WTC11 (cell line): ENCODE results near the gene HNRNPUL2. TPM values are rescaled to one million over a fixed set of nuclear protein-coding genes. Genes with fewer than 3 reads are reported as not detected.

ENCODE experiments used
- ATAC-seq: fragments of 200-7000 bp; cut with Tn5 transposase; 2 replicates; pipeline ENCODE4 v1.10.0; 2021; ENCODE audit warnings: mild to moderate bottlenecking, moderate library complexity
- CTCF ChIA-PET: fragments of 300-600 bp; sonication (Branson Sonifier 250); formaldehyde crosslinking; loops from one replicate; lab custom pipeline; 2021; ENCODE audit warnings: antibody characterized with exemption; lab: Charles Lee
- POLR2A ChIA-PET: fragments of 350-600 bp; sonication (Branson Sonifier 250); formaldehyde crosslinking; loops from one replicate; lab custom pipeline; 2021; ENCODE audit warnings: antibody characterized with exemption; lab: Charles Lee
- DNase-seq: peaks from one replicate; pipeline ENCODE4 v3.0.0; 2021; ENCODE audit warnings: low spot score
- H3K27ac Mint-ChIP-seq: 2 replicates; pipeline ENCODE4 v1.8.0; 2021; ENCODE audit warnings: mixed read lengths
- H3K27me3 Mint-ChIP-seq: 2 replicates; pipeline ENCODE4 v1.8.0; 2021; ENCODE audit warnings: low read depth, mild to moderate bottlenecking, moderate library complexity, mixed read lengths
- H3K36me3 Mint-ChIP-seq: 2 replicates; pipeline ENCODE4 v1.8.0; 2021; ENCODE audit warnings: mixed read lengths
- H3K4me1 Mint-ChIP-seq: 2 replicates; pipeline ENCODE4 v1.8.0; 2022; ENCODE audit warnings: mixed read lengths
- H3K4me3 Mint-ChIP-seq: 2 replicates; pipeline ENCODE4 v1.8.0; 2021; ENCODE audit warnings: mild to moderate bottlenecking, moderate library complexity, mixed read lengths
- H3K9me3 Mint-ChIP-seq: 2 replicates; pipeline ENCODE4 v1.8.0; 2021; ENCODE audit warnings: mixed read lengths
- CBFB ChIP-seq: sonication (generic); formaldehyde crosslinking; IDR thresholded peaks from 2 replicates; pipeline ENCODE4 v1.8.1; 2022; ENCODE audit warnings: mild to moderate bottlenecking, low read depth, missing genetic modification reagents
- CREM ChIP-seq: sonication (generic); formaldehyde crosslinking; IDR thresholded peaks from 2 replicates; pipeline ENCODE4 v1.8.1; 2022; ENCODE audit warnings: mild to moderate bottlenecking, missing genetic modification reagents, moderate library complexity
- EMX1 ChIP-seq: fragments of 250-450 bp; sonication (Bioruptor Pico); IDR thresholded peaks from 2 replicates; pipeline ENCODE4 v1.8.0; 2021; ENCODE audit warnings: mild to moderate bottlenecking
- FOXP1 ChIP-seq: sonication (generic); formaldehyde crosslinking; IDR thresholded peaks from 2 replicates; pipeline ENCODE4 v1.8.0; 2022; ENCODE audit warnings: missing genetic modification reagents, mild to moderate bottlenecking, moderate library complexity, borderline replicate concordance
- KAT7 ChIP-seq: sonication (generic); formaldehyde crosslinking; IDR thresholded peaks from 2 replicates; pipeline ENCODE4 v1.8.1; 2023; ENCODE audit warnings: missing genetic modification reagents, mild to moderate bottlenecking, borderline replicate concordance
- OVOL2 ChIP-seq: fragments of 250-450 bp; sonication (Bioruptor Pico); IDR thresholded peaks from 2 replicates; pipeline ENCODE4 v1.9.0; 2021; ENCODE audit warnings: mild to moderate bottlenecking, borderline replicate concordance
- PRRX2 ChIP-seq: fragments of 250-450 bp; sonication (Bioruptor Pico); IDR thresholded peaks from 2 replicates; pipeline ENCODE4 v1.8.0; 2021; ENCODE audit warnings: mild to moderate bottlenecking
- SOX15 ChIP-seq: fragments of 250-450 bp; sonication (Bioruptor Pico); IDR thresholded peaks from 2 replicates; pipeline ENCODE4 v1.9.0; 2021; ENCODE audit warnings: mild to moderate bottlenecking
- SP1 ChIP-seq: sonication (generic); formaldehyde crosslinking; conservative IDR thresholded peaks from 2 replicates; pipeline ENCODE4 v1.8.1; 2022; ENCODE audit warnings: missing genetic modification reagents
- ZNF423 ChIP-seq: fragments of 250-450 bp; sonication (Bioruptor Pico); IDR thresholded peaks from 2 replicates; pipeline ENCODE4 v2.1.2; 2022; ENCODE audit warnings: mild to moderate bottlenecking, moderate library complexity
- ZNF671 ChIP-seq: fragments of 250-450 bp; sonication (Bioruptor Pico); IDR thresholded peaks from 2 replicates; pipeline ENCODE4 v1.8.0; 2021; ENCODE audit warnings: mild to moderate bottlenecking
- total RNA-seq: library from RNA; stranded (reverse); gene quantifications from 3 replicates; pipeline ENCODE4 v1.2.3, GENCODE V29; 2021
- TF ChIP-seq, protein P1 (sequence below): sonication (generic); formaldehyde crosslinking; IDR thresholded peaks from 2 replicates; pipeline ENCODE4 v1.8.0; 2023; ENCODE audit warnings: missing genetic modification reagents, mild to moderate bottlenecking, borderline replicate concordance
- TF ChIP-seq, protein P2 (sequence below): fragments of 250-450 bp; sonication (Bioruptor Pico); IDR thresholded peaks from 2 replicates; pipeline ENCODE4 v1.8.0; 2021; ENCODE audit warnings: mild to moderate bottlenecking
- TF ChIP-seq, protein P3 (sequence below): fragments of 250-450 bp; sonication (Bioruptor Pico); IDR thresholded peaks from 2 replicates; pipeline ENCODE4 v2.1.2; 2022; ENCODE audit warnings: mild to moderate bottlenecking, moderate library complexity
- TF ChIP-seq, protein P4 (sequence below): sonication (generic); formaldehyde crosslinking; IDR thresholded peaks from 2 replicates; pipeline ENCODE4 v1.8.0; 2022; ENCODE audit warnings: missing genetic modification reagents
- TF ChIP-seq, protein P5 (sequence below): fragments of 250-450 bp; sonication (Bioruptor Pico); IDR thresholded peaks from 2 replicates; pipeline ENCODE4 v1.9.0; 2021; ENCODE audit warnings: moderate library complexity, mild to moderate bottlenecking, inconsistent platforms, borderline replicate concordance
- TF ChIP-seq, protein P6 (sequence below): fragments of 250-450 bp; sonication (Bioruptor Pico); IDR thresholded peaks from 2 replicates; pipeline ENCODE4 v1.9.0; 2021; ENCODE audit warnings: mild to moderate bottlenecking
- TF ChIP-seq, protein P7 (sequence below): fragments of 250-450 bp; sonication (Bioruptor Pico); conservative IDR thresholded peaks from 2 replicates; pipeline ENCODE4 v1.9.0; 2021; ENCODE audit warnings: mild to moderate bottlenecking
- TF ChIP-seq, protein P8 (sequence below): sonication (generic); formaldehyde crosslinking; IDR thresholded peaks from 2 replicates; pipeline ENCODE4 v1.8.1; 2023; ENCODE audit warnings: mild to moderate bottlenecking, missing genetic modification reagents, moderate library complexity

The HNRNPUL2 gene
- total RNA-seq, 1 experiment from 2014 or later, result 42.1 TPM

DNA sequence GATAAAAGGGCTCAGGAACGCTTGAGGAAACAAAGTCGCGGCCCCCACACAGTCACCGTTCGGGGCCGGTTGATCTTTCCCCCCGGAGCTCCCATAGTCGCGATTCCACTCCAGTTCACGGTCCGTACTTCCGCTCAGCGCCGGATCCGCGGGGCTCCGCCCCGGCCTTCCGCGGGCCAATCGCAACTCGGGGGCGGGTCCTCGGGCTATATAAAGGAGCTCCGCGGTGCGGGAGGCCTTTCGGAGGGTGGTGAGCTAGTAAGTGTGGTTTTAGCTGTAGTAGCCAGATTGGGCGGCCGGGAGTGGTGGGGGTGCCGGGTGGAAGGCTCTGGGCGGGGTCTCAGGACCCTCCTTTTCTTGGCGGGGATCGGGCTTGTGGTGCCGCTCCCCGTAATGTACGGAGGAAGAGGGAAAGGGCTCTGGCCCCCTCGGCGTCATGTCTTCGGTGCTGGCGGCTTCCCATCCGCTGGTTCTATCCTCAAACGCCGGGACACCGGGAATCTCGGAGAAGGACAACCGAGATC is 62.1 kb downstream of the HNRNPUL2 start, which contains the start of the genes C11orf98 and CSKMT:
Gene C11orf98, minus strand, starts transcription at position 136 of the 524 bp plus-strand sequence. Its CDS starts 41 bp downstream, at position 95.
Gene CSKMT, plus strand, starts transcription at position 238 of the 524 bp plus-strand sequence. CDS start 568 bp downstream, outside the sequence.
- CTCF ChIA-PET, result interaction anchor here (0.6 to 2.2 kb wide), 20 partner anchors 12 to 324 kb away, joined by 3 to 10 read pairs (median 5); partner anchors contain the start of genes B3GAT3, BSCL2, EML3 and GANAB
- peak; percentile 79 for ATAC-seq
- no peaks in the 10 kb centered on the region for H3K9me3 Mint-ChIP-seq
- peak; percentile 97 for DNase-seq
- H3K27ac Mint-ChIP-seq, result peak within 1 kb of the TSS; percentile 95
- no peaks in the 10 kb centered on the region for H3K27me3 Mint-ChIP-seq
- peak within 1 kb of the TSS; percentile 97 for H3K4me3 Mint-ChIP-seq
- POLR2A ChIA-PET, result interaction anchor here (0.5 to 3.2 kb wide), 37 partner anchors 9 to 416 kb away, joined by 3 to 42 read pairs (median 6); partner anchors contain the start of genes B3GAT3, BSCL2, EEF1G and GANAB
- H3K4me1 Mint-ChIP-seq, result peaks cover 20% of the 10 kb centered on the region
- H3K36me3 Mint-ChIP-seq, result peaks cover 30% of the 10 kb centered on the region
- peak; percentile 89; the same call in 1 of the 2 replicates for TF ChIP-seq PRRX2 (CRISPR knock-in tag)
- no peak for TF ChIP-seq SOX15 (CRISPR knock-in tag)
- TF ChIP-seq, protein P1, sequence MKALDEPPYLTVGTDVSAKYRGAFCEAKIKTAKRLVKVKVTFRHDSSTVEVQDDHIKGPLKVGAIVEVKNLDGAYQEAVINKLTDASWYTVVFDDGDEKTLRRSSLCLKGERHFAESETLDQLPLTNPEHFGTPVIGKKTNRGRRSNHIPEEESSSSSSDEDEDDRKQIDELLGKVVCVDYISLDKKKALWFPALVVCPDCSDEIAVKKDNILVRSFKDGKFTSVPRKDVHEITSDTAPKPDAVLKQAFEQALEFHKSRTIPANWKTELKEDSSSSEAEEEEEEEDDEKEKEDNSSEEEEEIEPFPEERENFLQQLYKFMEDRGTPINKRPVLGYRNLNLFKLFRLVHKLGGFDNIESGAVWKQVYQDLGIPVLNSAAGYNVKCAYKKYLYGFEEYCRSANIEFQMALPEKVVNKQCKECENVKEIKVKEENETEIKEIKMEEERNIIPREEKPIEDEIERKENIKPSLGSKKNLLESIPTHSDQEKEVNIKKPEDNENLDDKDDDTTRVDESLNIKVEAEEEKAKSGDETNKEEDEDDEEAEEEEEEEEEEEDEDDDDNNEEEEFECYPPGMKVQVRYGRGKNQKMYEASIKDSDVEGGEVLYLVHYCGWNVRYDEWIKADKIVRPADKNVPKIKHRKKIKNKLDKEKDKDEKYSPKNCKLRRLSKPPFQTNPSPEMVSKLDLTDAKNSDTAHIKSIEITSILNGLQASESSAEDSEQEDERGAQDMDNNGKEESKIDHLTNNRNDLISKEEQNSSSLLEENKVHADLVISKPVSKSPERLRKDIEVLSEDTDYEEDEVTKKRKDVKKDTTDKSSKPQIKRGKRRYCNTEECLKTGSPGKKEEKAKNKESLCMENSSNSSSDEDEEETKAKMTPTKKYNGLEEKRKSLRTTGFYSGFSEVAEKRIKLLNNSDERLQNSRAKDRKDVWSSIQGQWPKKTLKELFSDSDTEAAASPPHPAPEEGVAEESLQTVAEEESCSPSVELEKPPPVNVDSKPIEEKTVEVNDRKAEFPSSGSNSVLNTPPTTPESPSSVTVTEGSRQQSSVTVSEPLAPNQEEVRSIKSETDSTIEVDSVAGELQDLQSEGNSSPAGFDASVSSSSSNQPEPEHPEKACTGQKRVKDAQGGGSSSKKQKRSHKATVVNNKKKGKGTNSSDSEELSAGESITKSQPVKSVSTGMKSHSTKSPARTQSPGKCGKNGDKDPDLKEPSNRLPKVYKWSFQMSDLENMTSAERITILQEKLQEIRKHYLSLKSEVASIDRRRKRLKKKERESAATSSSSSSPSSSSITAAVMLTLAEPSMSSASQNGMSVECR (CRISPR knock-in tag), result 0 out of 2 replicates have a peak, but pooled peaks have one; percentile 52
- TF ChIP-seq CBFB (CRISPR knock-in tag), result no peak
- peak; percentile 90 for TF ChIP-seq EMX1 (CRISPR knock-in tag)
- TF ChIP-seq, protein P2, sequence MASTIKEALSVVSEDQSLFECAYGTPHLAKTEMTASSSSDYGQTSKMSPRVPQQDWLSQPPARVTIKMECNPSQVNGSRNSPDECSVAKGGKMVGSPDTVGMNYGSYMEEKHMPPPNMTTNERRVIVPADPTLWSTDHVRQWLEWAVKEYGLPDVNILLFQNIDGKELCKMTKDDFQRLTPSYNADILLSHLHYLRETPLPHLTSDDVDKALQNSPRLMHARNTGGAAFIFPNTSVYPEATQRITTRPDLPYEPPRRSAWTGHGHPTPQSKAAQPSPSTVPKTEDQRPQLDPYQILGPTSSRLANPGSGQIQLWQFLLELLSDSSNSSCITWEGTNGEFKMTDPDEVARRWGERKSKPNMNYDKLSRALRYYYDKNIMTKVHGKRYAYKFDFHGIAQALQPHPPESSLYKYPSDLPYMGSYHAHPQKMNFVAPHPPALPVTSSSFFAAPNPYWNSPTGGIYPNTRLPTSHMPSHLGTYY (CRISPR knock-in tag), result peak; percentile 89; the same call in 1 of the 2 replicates
- TF ChIP-seq ZNF423 (CRISPR knock-in tag), result no peak
- TF ChIP-seq OVOL2 (CRISPR knock-in tag), result 0 out of 2 replicates have a peak, but pooled peaks have one; percentile 24
- TF ChIP-seq, protein P3, sequence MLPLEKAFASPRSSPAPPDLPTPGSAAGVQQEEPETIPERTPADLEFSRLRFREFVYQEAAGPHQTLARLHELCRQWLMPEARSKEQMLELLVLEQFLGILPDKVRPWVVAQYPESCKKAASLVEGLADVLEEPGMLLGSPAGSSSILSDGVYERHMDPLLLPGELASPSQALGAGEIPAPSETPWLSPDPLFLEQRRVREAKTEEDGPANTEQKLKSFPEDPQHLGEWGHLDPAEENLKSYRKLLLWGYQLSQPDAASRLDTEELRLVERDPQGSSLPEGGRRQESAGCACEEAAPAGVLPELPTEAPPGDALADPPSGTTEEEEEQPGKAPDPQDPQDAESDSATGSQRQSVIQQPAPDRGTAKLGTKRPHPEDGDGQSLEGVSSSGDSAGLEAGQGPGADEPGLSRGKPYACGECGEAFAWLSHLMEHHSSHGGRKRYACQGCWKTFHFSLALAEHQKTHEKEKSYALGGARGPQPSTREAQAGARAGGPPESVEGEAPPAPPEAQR (CRISPR knock-in tag), result no peak
- 0 out of 2 replicates have a peak, but pooled peaks have one; percentile 46 for TF ChIP-seq CREM
- TF ChIP-seq, protein P4, sequence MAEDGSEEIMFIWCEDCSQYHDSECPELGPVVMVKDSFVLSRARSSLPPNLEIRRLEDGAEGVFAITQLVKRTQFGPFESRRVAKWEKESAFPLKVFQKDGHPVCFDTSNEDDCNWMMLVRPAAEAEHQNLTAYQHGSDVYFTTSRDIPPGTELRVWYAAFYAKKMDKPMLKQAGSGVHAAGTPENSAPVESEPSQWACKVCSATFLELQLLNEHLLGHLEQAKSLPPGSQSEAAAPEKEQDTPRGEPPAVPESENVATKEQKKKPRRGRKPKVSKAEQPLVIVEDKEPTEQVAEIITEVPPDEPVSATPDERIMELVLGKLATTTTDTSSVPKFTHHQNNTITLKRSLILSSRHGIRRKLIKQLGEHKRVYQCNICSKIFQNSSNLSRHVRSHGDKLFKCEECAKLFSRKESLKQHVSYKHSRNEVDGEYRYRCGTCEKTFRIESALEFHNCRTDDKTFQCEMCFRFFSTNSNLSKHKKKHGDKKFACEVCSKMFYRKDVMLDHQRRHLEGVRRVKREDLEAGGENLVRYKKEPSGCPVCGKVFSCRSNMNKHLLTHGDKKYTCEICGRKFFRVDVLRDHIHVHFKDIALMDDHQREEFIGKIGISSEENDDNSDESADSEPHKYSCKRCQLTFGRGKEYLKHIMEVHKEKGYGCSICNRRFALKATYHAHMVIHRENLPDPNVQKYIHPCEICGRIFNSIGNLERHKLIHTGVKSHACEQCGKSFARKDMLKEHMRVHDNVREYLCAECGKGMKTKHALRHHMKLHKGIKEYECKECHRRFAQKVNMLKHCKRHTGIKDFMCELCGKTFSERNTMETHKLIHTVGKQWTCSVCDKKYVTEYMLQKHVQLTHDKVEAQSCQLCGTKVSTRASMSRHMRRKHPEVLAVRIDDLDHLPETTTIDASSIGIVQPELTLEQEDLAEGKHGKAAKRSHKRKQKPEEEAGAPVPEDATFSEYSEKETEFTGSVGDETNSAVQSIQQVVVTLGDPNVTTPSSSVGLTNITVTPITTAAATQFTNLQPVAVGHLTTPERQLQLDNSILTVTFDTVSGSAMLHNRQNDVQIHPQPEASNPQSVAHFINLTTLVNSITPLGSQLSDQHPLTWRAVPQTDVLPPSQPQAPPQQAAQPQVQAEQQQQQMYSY (CRISPR knock-in tag), result peak; percentile 84
- TF ChIP-seq ZNF671, result peak; percentile 91
- TF ChIP-seq SP1 (CRISPR knock-in tag), result peak; percentile 99
- TF ChIP-seq KAT7 (CRISPR knock-in tag), result 0 out of 2 replicates have a peak, but pooled peaks have one; percentile 4
- TF ChIP-seq, protein P5, sequence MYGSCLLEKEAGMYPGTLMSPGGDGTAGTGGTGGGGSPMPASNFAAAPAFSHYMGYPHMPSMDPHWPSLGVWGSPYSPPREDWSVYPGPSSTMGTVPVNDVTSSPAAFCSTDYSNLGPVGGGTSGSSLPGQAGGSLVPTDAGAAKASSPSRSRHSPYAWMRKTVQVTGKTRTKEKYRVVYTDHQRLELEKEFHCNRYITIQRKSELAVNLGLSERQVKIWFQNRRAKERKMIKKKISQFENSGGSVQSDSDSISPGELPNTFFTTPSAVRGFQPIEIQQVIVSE, result peak; percentile 88; the same call in 1 of the 2 replicates
- TF ChIP-seq, protein P6, sequence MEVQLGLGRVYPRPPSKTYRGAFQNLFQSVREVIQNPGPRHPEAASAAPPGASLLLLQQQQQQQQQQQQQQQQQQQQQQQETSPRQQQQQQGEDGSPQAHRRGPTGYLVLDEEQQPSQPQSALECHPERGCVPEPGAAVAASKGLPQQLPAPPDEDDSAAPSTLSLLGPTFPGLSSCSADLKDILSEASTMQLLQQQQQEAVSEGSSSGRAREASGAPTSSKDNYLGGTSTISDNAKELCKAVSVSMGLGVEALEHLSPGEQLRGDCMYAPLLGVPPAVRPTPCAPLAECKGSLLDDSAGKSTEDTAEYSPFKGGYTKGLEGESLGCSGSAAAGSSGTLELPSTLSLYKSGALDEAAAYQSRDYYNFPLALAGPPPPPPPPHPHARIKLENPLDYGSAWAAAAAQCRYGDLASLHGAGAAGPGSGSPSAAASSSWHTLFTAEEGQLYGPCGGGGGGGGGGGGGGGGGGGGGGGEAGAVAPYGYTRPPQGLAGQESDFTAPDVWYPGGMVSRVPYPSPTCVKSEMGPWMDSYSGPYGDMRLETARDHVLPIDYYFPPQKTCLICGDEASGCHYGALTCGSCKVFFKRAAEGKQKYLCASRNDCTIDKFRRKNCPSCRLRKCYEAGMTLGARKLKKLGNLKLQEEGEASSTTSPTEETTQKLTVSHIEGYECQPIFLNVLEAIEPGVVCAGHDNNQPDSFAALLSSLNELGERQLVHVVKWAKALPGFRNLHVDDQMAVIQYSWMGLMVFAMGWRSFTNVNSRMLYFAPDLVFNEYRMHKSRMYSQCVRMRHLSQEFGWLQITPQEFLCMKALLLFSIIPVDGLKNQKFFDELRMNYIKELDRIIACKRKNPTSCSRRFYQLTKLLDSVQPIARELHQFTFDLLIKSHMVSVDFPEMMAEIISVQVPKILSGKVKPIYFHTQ, result peak; percentile 93
- TF ChIP-seq, protein P7, sequence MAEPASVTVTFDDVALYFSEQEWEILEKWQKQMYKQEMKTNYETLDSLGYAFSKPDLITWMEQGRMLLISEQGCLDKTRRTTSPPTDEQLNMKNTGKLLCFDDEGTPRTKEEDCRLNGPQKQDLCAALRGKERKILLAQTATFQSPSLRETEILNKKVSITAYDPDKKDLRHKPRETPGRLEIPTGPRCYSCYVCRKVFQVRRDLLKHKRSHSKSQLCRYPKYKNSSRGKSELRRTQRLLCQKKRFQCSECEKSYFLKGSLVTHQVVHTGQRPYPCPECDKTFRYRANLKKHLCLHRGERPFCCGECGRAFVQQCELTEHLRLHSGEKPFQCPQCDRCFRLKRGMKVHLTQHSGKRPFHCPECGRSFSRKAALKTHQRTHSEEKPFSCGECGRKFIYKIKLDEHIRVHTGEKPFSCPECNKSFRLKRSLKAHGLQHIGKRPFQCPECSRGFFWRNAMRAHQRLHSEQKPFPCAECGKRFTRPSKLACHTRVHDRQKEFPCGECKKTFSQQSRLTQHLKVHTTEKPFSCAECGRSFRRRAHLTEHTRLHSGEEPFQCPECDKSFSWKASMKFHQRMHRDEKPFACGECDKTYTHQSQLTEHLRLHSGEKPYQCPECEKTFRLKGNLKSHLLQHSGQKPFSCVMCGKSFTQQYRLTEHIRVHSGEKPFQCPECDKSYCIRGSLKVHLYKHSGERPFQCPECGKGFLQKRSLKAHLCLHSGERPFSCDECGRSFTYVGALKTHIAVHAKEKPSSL (CRISPR knock-in tag), result peak; percentile 92
- no peak; the same call in none of the 2 replicates for TF ChIP-seq FOXP1 (CRISPR knock-in tag)
- TF ChIP-seq, protein P8, sequence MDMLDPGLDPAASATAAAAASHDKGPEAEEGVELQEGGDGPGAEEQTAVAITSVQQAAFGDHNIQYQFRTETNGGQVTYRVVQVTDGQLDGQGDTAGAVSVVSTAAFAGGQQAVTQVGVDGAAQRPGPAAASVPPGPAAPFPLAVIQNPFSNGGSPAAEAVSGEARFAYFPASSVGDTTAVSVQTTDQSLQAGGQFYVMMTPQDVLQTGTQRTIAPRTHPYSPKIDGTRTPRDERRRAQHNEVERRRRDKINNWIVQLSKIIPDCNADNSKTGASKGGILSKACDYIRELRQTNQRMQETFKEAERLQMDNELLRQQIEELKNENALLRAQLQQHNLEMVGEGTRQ (CRISPR knock-in tag), result no peak
